EH (cell line): ENCODE measurements around the gene CELF1.
A peak's percentile ranks its signal among the peaks of the same experiment; 100 is the strongest.
"Not testable (repeated sequence)": the region's sequence is repeated elsewhere in the genome, so short reads cannot be mapped to it uniquely, and the experiment has no call there.

Experiments
- DNase-seq: peaks from one replicate; pipeline ENCODE4 v3.0.0-alpha.2; 2015; ENCODE audit warnings: low read depth

CELF1 gene

DNA sequence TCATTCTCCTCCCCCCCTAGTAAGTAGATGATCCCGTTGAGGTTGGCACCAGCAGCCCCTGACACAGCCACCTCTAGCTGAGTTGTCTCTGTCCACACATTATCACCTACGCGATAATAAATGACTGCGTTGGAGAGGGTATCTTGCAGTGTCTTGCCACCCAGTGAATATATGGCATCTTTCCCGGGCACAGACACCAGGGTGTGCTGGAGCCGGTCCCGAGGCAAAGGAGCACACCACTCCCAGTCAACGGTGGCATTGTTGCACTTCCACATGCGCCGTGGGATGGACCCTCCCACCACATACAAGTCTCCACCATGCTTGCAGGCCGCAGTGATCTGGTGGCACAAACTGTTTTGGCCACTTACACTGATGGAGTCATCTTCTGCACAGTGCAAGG, 20.4 kb upstream of the CELF1 start:
- no peak for DNase-seq

DNA sequence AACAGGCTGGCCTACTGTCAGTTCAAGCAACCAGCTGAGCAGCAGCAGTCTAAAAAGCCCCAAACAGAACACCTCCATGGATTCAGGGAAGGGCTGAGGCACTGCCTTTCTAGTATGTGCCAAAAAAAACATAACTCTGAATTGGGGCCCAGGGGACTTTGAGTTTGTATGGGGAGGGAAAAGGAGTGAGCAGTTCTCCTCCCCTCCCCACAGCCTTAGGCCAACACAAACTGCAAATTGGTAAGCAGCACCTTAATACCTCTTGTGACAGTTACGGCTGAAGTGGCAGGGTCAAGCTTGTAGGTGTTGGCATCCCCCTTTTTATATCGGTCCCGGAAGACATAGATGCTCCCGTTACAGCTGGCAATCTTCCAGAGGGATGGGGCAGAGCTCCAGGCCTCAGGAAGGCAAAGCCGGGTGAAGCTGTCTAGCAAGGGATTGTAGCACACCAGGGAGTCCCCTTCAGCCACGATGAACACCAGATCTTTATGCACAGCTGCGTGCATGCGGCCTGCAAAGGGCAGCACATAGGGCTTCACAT, 19.9 kb upstream of the CELF1 start:
- DNase-seq: no peak

DNA sequence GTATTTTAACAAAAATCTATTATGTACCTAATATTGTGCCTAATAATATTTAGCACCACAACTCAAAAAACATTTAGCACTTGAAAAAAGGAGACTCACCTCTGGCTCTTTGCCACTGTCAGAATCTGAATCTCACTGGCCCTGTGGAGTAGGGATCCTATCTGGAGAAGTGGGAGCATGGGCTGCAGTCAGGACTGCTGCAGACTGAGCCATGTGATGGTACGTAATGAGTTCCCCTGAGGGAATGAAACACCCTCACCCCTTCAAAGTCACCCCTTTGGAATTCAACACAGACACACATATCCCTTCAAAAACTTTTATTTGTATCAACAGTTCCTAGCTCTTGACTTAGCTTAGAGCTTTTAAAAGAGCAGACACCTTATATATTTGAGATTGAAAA, 19.0 kb upstream of the CELF1 start:
- DNase-seq: peak; percentile 85

DNA sequence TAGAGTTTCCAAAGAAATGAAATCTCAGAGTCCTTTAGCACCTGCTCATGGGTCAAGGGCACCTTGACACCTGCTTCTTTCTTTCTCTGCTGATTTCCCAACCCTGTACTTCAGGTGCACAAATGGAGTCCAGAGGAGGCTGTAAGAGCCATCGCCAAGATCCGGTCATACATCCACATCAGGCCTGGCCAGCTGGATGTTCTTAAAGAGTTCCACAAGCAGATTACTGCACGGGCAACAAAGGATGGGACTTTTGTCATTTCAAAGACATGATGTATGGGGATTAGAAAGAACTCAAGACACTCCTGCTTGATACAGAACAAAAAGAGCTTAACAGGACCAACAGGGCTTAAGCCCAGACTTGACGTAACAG, 18.4 kb upstream of the CELF1 start:
- DNase-seq: no peak

DNA sequence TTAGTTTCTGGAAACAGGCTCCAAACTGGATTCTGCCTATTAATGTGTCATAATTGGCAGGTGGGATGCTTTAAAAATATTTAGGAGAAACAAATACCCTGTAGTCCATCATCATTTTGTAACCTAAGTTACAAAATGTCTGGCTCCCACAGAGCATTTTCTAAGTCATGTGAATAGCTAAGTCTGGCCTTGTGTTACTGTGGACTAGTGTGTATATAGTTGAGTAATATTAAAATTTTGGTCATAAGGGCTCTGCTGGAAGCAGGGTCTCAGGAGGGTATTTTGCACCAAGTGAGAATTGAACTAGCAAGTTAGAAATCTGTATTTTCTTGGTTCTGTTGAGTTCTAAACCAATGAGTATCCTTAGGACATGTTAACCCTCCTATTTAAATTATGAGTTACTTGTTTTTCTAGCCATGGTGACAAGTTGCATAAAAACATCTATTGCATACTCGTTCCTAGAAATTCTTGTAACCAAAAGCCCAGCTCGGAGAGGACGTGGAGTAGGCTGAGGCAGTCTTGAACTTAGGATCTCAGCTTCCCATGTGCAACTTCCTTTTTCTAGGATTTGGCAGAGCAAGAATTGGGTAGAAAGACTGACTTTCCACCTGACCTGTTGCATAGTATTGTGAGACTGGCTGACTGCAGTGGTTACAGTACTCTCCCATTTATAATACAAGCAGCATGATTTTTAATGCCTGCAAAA, 17.9 kb upstream of the CELF1 start:
- no peak for DNase-seq

DNA sequence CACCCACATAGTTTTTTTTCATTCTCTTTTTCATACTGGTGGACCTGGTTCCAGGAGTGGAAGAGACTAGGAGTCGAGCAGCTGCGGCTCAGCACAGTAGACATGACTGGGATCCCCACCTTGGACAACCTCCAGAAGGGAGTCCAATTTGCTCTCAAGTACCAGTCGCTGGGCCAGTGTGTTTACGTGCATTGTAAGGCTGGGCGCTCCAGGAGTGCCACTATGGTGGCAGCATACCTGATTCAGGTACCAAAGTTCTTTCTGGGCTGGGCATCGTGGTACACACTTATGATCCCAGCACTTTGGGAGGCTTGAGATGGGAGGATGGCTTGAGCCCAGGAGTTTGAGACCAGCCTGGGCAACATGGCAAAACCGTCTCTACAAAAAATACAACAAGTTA, 16.7 kb upstream of the CELF1 start:
- DNase-seq: no peak

DNA sequence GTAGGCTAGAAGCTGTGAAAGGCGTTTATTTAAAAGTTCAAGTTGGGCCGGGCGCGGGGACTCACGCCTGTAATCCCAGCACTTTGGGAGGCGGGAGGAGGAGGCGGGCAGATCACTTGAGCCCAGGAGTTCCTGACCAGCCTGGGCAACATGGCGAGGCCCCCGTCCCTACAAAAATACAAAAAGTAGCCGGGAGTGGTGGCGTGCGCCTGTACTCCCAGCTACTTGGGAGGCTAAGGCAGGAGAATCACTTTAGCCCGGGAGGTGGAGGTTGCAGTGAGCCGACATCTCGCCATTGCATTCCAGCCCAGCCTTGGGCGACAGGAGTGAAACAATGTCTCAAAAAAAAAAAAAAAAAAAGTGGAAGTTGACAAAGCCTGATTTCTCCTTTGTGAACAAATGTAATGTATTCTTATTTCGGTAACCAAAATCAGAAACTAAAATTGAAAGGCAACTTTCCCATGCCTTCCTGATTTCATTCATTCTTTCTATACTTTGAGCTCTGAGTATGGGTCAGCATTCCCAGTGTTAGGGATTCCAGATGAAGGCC, 13.3 kb upstream of the CELF1 start:
- DNase-seq: peak; percentile 23

DNA sequence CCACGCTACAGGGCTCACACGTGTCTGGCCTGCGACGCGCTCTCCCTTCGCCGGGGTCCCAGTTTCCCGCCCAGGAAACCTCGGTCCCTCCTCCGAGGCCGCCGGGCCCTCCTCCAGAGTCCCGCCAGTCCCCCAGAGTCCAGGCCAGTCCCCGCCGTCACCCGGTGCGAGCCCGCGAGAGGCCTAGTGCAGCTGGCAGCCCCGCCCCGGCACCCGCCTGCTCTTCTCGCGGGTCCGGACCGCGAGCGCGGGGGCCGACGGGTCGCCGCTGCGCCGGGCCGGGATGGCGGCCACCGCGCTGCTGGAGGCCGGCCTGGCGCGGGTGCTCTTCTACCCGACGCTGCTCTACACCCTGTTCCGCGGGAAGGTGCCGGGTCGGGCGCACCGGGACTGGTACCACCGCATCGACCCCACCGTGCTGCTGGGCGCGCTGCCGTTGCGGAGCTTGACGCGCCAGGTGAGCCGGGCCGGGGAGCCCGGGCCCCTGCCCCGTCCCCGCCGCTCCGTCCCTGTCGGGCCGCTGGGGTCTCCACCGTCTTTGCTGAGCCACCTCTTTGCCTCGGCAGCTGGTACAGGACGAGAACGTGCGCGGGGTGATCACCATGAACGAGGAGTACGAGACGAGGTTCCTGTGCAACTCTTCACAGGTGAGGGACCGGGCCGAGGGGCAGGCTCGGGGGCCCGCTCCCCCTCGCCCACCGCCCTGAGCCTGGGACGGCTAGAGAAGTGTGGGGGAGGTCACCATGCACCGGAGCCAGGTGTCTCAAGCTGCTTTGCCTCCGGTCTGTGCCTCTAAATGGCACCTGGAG, 12.6 kb upstream of the CELF1 start, which contains the start of gene PTPMT1:
TSS of gene PTPMT1 (plus strand) at position 260 of the 809 bp plus-strand sequence. CDS start at position 284, 24 bp downstream.
- DNase-seq: peak; percentile 82

DNA sequence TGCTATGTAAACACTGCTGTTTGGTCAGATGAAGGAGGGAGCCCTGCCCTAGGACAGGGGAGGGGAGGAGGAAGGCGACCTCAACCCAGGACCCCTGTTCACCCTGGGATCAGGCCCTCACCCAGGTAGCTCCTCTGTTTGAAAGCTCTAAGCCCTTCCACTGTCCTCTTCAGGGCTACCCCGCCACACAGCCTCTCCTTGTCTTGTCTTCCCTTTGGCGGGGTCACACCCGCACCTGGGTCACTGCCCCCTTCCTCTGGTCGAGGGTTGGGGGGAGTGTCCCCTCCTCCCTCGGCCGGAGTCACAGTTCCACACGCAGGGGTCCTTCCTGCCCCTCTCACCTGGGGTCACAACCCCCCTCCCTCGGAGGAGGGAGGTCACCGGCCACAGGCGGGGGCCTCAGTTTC, 12.0 kb upstream of the CELF1 start:
- DNase-seq: no peak

DNA sequence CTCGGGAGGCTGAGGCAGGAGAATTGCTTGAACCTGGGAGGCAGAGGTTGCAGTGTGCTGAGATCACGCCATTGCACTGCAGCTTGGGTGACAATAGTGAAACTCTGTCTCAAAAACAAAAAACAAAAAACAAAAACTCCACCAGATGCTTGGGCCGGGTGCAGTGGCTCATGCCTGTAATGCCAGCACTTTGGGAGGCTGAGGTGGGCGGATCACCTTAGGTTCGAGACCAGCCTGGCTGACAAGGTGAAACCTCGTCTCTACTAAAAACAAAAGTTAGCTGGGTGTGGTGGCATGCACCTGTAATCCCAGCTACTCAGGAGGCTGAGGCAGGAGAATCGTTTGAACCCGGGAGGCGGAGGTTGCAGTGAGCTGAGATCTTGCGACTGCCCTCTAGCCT, 11.4 kb upstream of the CELF1 start:
- not testable (repeated sequence) for DNase-seq

DNA sequence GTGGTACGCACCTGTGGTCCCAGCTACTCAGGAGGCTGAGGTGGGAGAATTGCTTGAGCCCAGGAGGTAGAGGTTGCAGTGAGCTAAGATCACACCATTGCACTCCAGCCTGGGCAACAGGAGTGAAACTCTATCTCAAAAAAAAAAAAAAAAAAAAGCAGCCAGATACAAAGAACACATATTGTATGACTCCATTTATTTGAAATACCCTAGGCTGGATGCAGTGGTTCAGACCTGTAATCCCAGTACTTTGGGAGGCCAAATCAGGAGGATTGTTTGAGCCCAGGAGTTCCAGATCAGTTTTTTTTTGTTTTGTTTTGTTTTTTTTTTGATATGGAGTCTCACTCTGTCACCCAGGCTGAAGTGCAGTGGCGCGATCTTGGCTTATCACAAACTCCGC, 9.5 kb upstream of the CELF1 start:
- DNase-seq: not testable (repeated sequence)

DNA sequence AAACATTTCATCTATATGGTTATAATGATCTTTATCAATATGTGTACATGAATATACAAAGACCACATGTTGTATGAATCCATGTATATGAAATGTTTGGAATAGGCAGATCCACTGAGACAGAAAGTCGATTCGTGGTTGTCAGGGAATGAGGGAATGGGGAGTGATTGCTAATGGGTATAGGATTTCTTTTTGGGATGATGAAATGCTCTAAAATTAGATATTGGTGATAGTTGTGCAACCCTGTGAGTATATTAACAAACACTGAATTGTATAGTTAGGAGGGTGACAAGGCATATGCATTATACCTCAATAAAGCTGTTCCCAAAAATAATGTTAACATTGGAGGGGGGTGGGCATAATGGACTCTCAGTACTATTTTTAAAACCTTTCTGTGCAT, 7.5 kb upstream of the CELF1 start:
- DNase-seq: peak; percentile 13

DNA sequence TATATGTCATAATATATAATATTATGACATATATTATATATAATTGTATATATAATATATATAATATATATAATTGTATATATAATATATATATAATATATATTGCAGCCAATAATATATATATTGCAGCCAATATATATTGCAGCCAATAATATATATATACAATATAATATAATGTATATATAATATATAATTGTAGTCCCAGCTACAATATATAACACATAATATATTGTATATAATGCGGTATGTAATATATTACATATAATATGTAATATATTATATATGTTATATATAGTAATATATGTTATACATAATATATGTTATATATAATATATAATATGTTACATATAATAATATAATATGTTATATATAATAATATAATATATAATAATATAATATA, 5.8 kb upstream of the CELF1 start:
- DNase-seq: no peak

DNA sequence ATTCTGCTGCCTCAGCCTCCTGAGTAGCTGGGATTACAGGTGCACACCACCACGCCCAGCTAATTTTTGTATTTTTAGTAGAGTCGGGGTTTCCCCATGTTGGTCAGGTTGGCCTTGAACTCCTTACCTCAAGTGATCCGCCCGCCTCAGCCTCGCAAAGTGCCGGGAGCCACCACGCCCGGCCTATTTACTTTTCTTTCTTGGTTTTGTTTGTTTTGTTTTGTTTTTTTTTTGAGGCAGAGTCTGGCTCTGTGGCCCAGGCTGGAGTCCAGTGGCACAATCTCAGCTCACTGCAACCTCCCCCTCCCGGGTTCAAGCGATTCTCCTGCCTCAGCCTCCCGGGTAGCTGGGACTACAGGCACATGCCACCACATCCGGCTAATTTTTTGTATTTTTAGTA, 4.1 kb upstream of the CELF1 start:
- not testable (repeated sequence) for DNase-seq

DNA sequence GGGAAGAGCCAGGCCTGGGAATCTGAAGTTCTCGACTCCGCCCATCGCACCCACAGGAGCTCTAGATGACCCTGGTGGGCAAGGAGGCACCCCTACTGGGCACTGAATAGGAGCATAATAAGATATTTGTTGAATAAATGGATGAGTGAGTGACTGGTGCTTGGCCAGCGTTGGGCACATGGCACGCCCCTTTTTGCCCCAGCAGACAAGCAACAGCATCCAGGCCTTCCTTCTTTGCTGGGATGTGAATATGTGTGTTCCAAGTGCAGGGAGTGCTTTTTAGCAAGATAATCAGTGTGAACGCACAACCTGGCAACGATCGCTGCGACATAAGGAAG, 443 bp upstream of the CELF1 start:
- no peak for DNase-seq

DNA sequence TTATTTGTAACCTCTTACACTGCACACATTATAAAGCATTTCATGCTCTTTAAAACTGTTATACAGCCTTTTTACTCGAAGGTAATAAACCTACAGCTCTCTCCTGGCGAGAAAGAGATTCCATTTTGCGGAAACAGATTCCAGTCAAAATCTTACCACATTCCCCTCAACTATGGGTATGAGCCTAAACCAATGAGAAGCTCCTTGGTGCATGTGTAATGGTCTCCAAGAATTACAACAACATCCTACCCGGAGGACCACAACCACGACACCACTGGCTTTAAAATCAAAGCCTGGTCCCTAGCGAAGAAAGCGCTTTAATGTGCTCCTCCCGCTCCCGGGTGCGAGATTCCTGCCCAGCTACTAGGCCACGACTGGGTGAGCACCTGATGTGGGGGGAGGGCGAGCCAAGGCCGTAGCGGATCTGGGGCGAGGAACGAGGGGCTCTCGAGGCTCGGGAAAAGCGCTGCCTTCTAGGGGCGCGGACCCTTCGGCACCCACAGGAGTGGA, 821 bp downstream of the CELF1 start:
- DNase-seq: peak; percentile 62

DNA sequence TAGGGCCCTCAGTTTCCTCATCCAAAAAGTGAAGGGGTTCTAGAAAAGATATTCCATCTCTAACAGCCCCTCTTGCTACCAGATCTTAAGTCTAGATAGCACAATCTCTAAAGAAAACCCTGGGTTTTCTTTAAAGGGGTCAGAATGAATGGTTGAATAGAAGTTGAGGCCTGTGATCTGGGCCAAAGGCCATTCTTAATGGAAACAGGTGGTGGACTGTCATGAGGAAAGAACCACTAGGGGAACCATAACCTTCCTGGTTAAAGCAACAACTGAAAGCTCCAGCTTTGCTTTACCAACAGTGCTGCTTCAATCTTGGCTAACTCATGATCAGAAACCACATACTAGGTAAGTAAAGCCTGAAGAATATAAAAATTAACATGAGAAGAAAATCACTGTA, 1.8 kb downstream of the CELF1 start:
- peak; percentile 34 for DNase-seq

DNA sequence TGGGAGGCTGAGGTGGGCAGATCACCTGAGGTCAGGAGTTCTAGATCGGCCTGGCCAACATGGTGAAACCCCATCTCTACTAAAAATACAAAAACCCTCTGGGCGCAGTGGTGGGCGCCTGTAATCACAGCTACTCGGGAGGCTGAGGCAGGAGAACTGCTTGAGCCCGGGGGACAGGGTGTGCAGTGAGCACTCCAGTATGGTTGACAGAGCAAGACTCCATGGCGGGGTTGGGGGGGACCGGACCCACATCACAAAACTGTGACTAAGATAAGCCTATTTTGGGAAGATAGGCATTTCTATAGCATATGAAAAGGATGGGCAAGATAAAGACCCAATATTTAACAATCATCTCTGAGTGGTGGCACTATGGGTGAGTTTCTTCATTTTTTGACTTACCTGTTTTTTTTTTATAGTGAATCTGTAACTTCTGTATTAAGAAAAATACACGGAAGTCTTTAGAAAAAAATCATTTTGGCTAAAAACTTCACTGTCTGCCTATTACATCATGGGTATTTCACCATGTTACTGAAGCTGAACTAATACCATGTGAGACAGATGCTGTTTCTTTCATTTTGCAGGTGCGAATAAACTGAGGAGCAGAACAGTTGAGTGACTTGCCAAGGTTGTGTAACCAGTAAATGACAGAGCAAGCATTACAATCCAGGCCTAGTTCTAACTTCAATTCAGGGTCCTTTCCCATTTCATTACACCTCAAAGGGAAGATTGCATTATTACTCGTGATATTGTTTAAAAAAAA, 2.5 kb downstream of the CELF1 start:
- DNase-seq: no peak

DNA sequence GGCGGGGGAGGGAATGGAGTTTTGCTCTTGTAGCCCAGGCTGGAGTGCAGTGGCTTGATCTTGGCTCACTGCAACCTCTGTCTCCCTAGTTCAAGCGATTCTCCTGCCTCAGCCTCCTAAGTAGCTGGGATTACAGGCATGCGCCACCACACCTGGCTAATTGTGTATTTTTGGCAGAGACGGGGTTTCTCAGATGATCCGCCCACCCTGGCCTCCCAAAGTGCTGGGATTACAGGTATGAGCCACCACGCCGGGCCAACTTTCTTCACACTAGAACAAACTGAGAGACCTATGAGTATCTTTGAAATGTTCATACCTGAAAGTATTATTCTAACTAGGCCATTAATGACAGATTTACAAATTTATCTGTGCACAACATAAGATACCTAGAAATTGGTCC, 6.7 kb downstream of the CELF1 start:
- not testable (repeated sequence) for DNase-seq

DNA sequence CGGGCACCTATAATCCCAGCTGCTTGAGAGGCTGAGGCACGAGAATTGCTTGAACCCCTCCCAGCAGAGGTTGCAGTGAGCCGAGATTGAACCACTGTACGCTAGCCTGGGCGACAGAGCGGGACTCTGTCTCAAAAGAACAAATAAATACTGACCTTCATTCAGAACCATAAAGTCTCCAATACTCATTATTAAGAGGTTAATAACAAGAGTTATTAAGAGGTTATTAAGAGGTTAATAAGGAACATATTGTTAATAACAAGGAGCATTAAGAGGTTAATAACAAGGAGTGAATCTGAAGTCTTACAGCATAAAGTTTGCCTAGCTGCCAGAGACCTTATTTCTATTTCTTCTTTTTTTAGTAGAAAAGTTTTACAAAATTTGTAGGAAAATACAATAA, 7.6 kb downstream of the CELF1 start:
- no peak for DNase-seq

DNA sequence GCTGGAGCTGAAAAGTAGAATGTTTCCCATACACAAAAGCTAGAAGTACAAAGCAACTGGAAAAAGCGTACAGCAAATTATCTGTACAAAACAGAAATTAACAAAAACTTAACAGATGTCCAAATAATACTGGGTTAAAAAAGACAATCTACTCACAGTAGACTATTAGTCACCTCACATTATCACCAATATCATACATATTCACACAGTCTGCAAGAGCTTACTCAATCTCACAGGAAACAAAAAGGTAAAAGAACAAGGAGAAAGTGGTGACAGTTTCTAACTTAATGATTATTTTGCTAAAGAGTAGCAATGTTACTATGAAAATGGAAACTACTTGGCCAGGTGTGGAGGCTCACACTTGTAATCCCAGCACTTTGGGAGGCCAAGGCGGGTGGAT, 11.9 kb downstream of the CELF1 start:
- DNase-seq: no peak

DNA sequence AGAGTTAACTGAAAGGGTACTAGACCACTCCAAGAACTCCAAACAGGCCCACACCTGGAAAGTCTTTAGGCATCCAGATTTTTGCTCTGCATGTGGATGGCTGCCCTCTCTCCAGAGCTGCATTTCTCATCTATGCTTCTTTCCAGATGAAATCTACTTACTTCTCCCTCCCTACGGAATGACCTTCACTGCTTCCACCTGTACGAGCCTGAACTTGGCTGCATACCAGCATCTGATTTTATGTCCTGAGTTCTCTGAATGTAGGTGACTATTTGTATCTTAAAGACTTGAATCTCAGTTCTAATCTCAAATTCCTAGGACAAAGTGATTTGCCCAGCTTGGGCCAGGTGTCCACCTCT, 13.3 kb downstream of the CELF1 start:
- no peak for DNase-seq
